ENCODE measurements around the gene COL6A6. TPM values are rescaled to one million over a fixed set of nuclear protein-coding genes. Genes with fewer than 3 reads are reported as not detected.

Gene COL6A6
- total and polyA plus RNA-seq, 2 experiments from 2014 or later, result 0.07 to 0.10 TPM

GRCh38 chr3:130546920-130547679 lies 30.1 kb downstream of the COL6A6 start:
- Histone ChIP-seq H3F3A (replicated peaks; ENCODE audit: low read depth) (no peaks in the 10 kb centered on the region), H3K4me2 (no peak overlapping the region), H3K27ac (ENCODE audit: low read depth) (no peak overlapping the region), H3K4me3 (no peak overlapping the region), H3K27me3 (ENCODE audit: insufficient read depth) (no peaks in the 10 kb centered on the region), H3K4me1 (ENCODE audit: insufficient read depth) (no peaks in the 10 kb centered on the region), H3K79me2 (replicated peaks; ENCODE audit: insufficient read depth) (no peaks in the 10 kb centered on the region), H2AFZ (no peak overlapping the region), H4K20me1 (replicated peaks; ENCODE audit: insufficient read depth) (no peaks in the 10 kb centered on the region), H3K9me2 (ENCODE audit: insufficient read depth) (no peaks in the 10 kb centered on the region), H3K36me3 (ENCODE audit: insufficient read depth) (no peaks in the 10 kb centered on the region)
- Mint-ChIP-seq H3K9me3 (peaks cover 31% of the 10 kb centered on the region), H3K27me3 (ENCODE audit: insufficient read depth, low read depth, poor library complexity) (peaks cover 3% of the 10 kb centered on the region), H3K4me1 (no peaks in the 10 kb centered on the region), H3K4me3 (no peak overlapping the region), H3K36me3 (ENCODE audit: low read depth) (peaks cover 4% of the 10 kb centered on the region; the same call in 1 of the 3 replicates), H3K27ac (no peak overlapping the region)
- no peak for TF ChIP-seq ETS1 (IDR thresholded peaks at IDR 0.05)
- no peak for TF ChIP-seq ZNF462 (CRISPR knock-in tag; IDR thresholded peaks at IDR 0.05)
- TF ChIP-seq ZNF331 (CRISPR knock-in tag; IDR thresholded peaks at IDR 0.05; ENCODE audit: low read depth), result no peak
- no peak for TF ChIP-seq STAT1 (IDR thresholded peaks at IDR 0.05; ENCODE audit: unreplicated experiment)
- TF ChIP-seq REST (IDR thresholded peaks at IDR 0.05; ENCODE audit: unreplicated experiment), result no peak
- TF ChIP-seq EZH2phosphoT487 (IDR thresholded peaks at IDR 0.05; ENCODE audit: unreplicated experiment), result no peak
- TF ChIP-seq NANOG (IDR thresholded peaks at IDR 0.05; ENCODE audit: borderline replicate concordance), result no peak
- no peak for TF ChIP-seq EZH2 (IDR thresholded peaks at IDR 0.05; ENCODE audit: low read depth, unreplicated experiment)
- TF ChIP-seq POLR2AphosphoS5 (IDR thresholded peaks at IDR 0.05; ENCODE audit: low read depth), result no peak
- no peak for TF ChIP-seq JUNB (IDR thresholded peaks at IDR 0.05; ENCODE audit: unreplicated experiment)
- no peak for TF ChIP-seq ZNF114 (CRISPR knock-in tag; IDR thresholded peaks at IDR 0.05)
- no peak for TF ChIP-seq CREB1 (CRISPR knock-in tag; IDR thresholded peaks at IDR 0.05; ENCODE audit: low read depth)
- TF ChIP-seq CTCF (conservative IDR thresholded peaks at IDR 0.05; ENCODE audit: low read depth in 2 of 2), result no peak
- ATAC-seq, result no peak
- no peak for DNase-seq (ENCODE audit: low spot score)
